Measurements from ENCODE around the gene RASAL2.

GRCh38 chr1:178509414-178510007 is 415.6 kb downstream of the RASAL2 start:
- TF ChIP-seq, protein P1, sequence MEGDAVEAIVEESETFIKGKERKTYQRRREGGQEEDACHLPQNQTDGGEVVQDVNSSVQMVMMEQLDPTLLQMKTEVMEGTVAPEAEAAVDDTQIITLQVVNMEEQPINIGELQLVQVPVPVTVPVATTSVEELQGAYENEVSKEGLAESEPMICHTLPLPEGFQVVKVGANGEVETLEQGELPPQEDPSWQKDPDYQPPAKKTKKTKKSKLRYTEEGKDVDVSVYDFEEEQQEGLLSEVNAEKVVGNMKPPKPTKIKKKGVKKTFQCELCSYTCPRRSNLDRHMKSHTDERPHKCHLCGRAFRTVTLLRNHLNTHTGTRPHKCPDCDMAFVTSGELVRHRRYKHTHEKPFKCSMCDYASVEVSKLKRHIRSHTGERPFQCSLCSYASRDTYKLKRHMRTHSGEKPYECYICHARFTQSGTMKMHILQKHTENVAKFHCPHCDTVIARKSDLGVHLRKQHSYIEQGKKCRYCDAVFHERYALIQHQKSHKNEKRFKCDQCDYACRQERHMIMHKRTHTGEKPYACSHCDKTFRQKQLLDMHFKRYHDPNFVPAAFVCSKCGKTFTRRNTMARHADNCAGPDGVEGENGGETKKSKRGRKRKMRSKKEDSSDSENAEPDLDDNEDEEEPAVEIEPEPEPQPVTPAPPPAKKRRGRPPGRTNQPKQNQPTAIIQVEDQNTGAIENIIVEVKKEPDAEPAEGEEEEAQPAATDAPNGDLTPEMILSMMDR (IDR thresholded peaks at IDR 0.05): no peak
- TF ChIP-seq EZH2 (IDR thresholded peaks at IDR 0.05; ENCODE audit: borderline replicate concordance, insufficient read depth, low read depth, low read length, poor library complexity, severe bottlenecking): no peak
